CD4-positive, CD25-positive, alpha-beta regulatory T cell (primary cell): ENCODE results near the gene CKMT2. TPM values are rescaled to one million over a fixed set of nuclear protein-coding genes. Genes with fewer than 3 reads are reported as not detected.

Experiments
- ATAC-seq, 2 donors: fragments of 150-1000 bp; cut with Tn5 transposase; one replicate each; pipeline ENCODE4 v1.10.0; 2021; ENCODE audit warnings: low read depth in 2 of 2, moderate number of reproducible peaks in 2 of 2, moderate library complexity in 1 of 2
- DNase-seq, 3 donors: peaks; one replicate each; pipeline versions ENCODE4 v3.0.0 to v3.0.0-alpha.2; 2012 to 2022; ENCODE audit warnings: mixed read lengths in 1 of 3
- H3K27ac ChIP-seq: one replicate; pipeline ENCODE4 v1.7.0; 2013; ENCODE audit warnings: mild to moderate bottlenecking, low read length; ENCODE audit not compliant: insufficient read depth, poor library complexity, severe bottlenecking
- H3K27me3 ChIP-seq: one replicate; pipeline ENCODE4 v1.7.0; 2013; ENCODE audit warnings: low read length; ENCODE audit not compliant: control insufficient read depth, insufficient read depth
- H3K36me3 ChIP-seq: one replicate; pipeline ENCODE4 v1.7.0; 2013; ENCODE audit warnings: mild to moderate bottlenecking, low read length, moderate library complexity; ENCODE audit not compliant: control insufficient read depth, insufficient read depth
- H3K4me1 ChIP-seq: 2 replicates; pipeline ENCODE4 v1.7.0; 2013; ENCODE audit warnings: mild to moderate bottlenecking, low read length; ENCODE audit not compliant: insufficient read depth, control insufficient read depth, poor library complexity, severe bottlenecking
- H3K4me3 ChIP-seq: one replicate; pipeline ENCODE4 v1.7.0; 2013; ENCODE audit warnings: low read depth, mild to moderate bottlenecking, low read length, moderate library complexity
- H3K9me3 ChIP-seq, 2 experiments: 1 replicate in 1 of 2; 2 replicates in 1 of 2; pipeline ENCODE4 v1.7.0; 2013; ENCODE audit warnings: low read length in 2 of 2, mild to moderate bottlenecking in 1 of 2, moderate library complexity in 1 of 2; ENCODE audit not compliant: control insufficient read depth in 2 of 2
- H3K27ac Mint-ChIP-seq, 3 donors: one replicate each; pipeline ENCODE4 v1.8.0; 2020 to 2022; ENCODE audit warnings: mild to moderate bottlenecking in 3 of 3, mixed read lengths in 3 of 3, moderate library complexity in 2 of 3
- H3K27me3 Mint-ChIP-seq: one replicate; pipeline ENCODE4 v1.8.0; 2022; ENCODE audit warnings: mild to moderate bottlenecking, mixed read lengths
- H3K36me3 Mint-ChIP-seq: one replicate; pipeline ENCODE4 v1.8.0; 2020; ENCODE audit warnings: mixed read lengths
- H3K4me1 Mint-ChIP-seq, 4 donors: one replicate each; pipeline ENCODE4 v1.8.0; 2020 to 2022; ENCODE audit warnings: mixed read lengths in 4 of 4, mild to moderate bottlenecking in 1 of 4
- H3K4me3 Mint-ChIP-seq, 4 donors: one replicate each; pipeline ENCODE4 v1.8.0; 2020 to 2022; ENCODE audit warnings: mild to moderate bottlenecking in 4 of 4, mixed read lengths in 4 of 4, moderate library complexity in 3 of 4
- H3K9me3 Mint-ChIP-seq, 7 donors: one replicate each; pipeline ENCODE4 v1.8.0; 2020 to 2022; ENCODE audit warnings: mixed read lengths in 7 of 7, mild to moderate bottlenecking in 3 of 7, moderate library complexity in 2 of 7
- polyA plus RNA-seq, 4 donors: library from polyadenylated mRNA; unstranded; fragments of 300-500 nt; fragmentation: Illumina TruSeq; gene quantifications; one replicate each; pipeline ENCODE4 v1.2.3, GENCODE V29; 2021
- total RNA-seq: library from RNA; stranded (reverse); gene quantifications from one replicate; pipeline ENCODE4 v1.2.3, GENCODE V29; 2022

Gene CKMT2
- total and polyA plus RNA-seq, 5 donors from 2014 or later, result 0.25 TPM; not detected in 4

- H3K27ac ChIP-seq, result no peak overlapping the region
- no peak overlapping the region for H3K4me3 ChIP-seq
- H3K4me1 ChIP-seq, result no peaks in the 10 kb centered on the region
- no peak overlapping the region for H3K27ac Mint-ChIP-seq
- no peaks in the 10 kb centered on the region for H3K27me3 Mint-ChIP-seq
- H3K27me3 ChIP-seq, result no peaks in the 10 kb centered on the region
- ATAC-seq (no peak), DNase-seq (no peak)
- peaks cover 16% of the 10 kb centered on the region for H3K36me3 Mint-ChIP-seq
- no peaks in the 10 kb centered on the region for H3K36me3 ChIP-seq
- H3K4me1 Mint-ChIP-seq, result no peaks in the 10 kb centered on the region
- H3K4me3 Mint-ChIP-seq, result no peak overlapping the region
- H3K9me3 ChIP-seq, result no peaks in the 10 kb centered on the region
- H3K9me3 Mint-ChIP-seq, result no peaks in the 10 kb centered on the region
Observed at GRCh38 chr5:81244451-81244850, 11.3 kb downstream of the CKMT2 start.

- Mint-ChIP-seq H3K4me3 (no peak overlapping the region), H3K4me1 (peaks cover 0 to 6% (median 0%) of the 10 kb centered on the region in 4 donors), H3K36me3 (peaks cover 16% of the 10 kb centered on the region), H3K27ac (peak overlapping the region in 2 of 3 donors; percentile 41 to 45), H3K9me3 (no peaks in the 10 kb centered on the region), H3K27me3 (no peaks in the 10 kb centered on the region)
- no peaks in the 10 kb centered on the region for H3K36me3 ChIP-seq
- H3K4me1 ChIP-seq, result no peaks in the 10 kb centered on the region
- H3K9me3 ChIP-seq, result no peaks in the 10 kb centered on the region
- no peak overlapping the region for H3K27ac ChIP-seq
- DNase-seq (no peak), ATAC-seq (no peak)
- H3K27me3 ChIP-seq, result no peaks in the 10 kb centered on the region
- H3K4me3 ChIP-seq, result no peak overlapping the region
Observed at GRCh38 chr5:81245871-81246235, 12.7 kb downstream of the CKMT2 start.

- no peaks in the 10 kb centered on the region for H3K9me3 ChIP-seq
- H3K36me3 Mint-ChIP-seq, result peaks cover 16% of the 10 kb centered on the region
- no peaks in the 10 kb centered on the region for H3K9me3 Mint-ChIP-seq
- no peaks in the 10 kb centered on the region for H3K27me3 ChIP-seq
- no peaks in the 10 kb centered on the region for H3K4me1 ChIP-seq
- H3K36me3 ChIP-seq, result no peaks in the 10 kb centered on the region
- H3K4me3 ChIP-seq, result no peak overlapping the region
- ATAC-seq (no peak), DNase-seq (no peak)
- peak overlapping the region in 1 of 3 donors; percentile 41 for H3K27ac Mint-ChIP-seq
- H3K27me3 Mint-ChIP-seq, result no peaks in the 10 kb centered on the region
- no peak overlapping the region for H3K4me3 Mint-ChIP-seq
- H3K4me1 Mint-ChIP-seq, result peaks cover 0 to 6% (median 0%) of the 10 kb centered on the region in 4 donors
- H3K27ac ChIP-seq, result no peak overlapping the region
Observed at GRCh38 chr5:81246697-81247096, 13.6 kb downstream of the CKMT2 start.

GRCh38 chr5:81247441-81247972 is 14.4 kb downstream of the CKMT2 start:
- Mint-ChIP-seq H3K36me3 (peaks cover 16% of the 10 kb centered on the region), H3K9me3 (no peaks in the 10 kb centered on the region), H3K27me3 (no peaks in the 10 kb centered on the region), H3K4me1 (peaks cover 0 to 6% (median 0%) of the 10 kb centered on the region in 4 donors), H3K27ac (no peak overlapping the region), H3K4me3 (no peak overlapping the region)
- Histone ChIP-seq H3K4me3 (no peak overlapping the region), H3K27me3 (no peaks in the 10 kb centered on the region), H3K4me1 (no peaks in the 10 kb centered on the region), H3K36me3 (no peaks in the 10 kb centered on the region), H3K9me3 (no peaks in the 10 kb centered on the region), H3K27ac (no peak overlapping the region)
- DNase-seq (no peak), ATAC-seq (no peak)

- H3K9me3 ChIP-seq, result no peaks in the 10 kb centered on the region
- ATAC-seq, result no peak
- Mint-ChIP-seq H3K4me3 (no peak overlapping the region), H3K36me3 (peaks cover 10% of the 10 kb centered on the region), H3K4me1 (peaks cover 0 to 6% (median 0%) of the 10 kb centered on the region in 4 donors), H3K9me3 (no peaks in the 10 kb centered on the region), H3K27me3 (no peaks in the 10 kb centered on the region), H3K27ac (no peak overlapping the region)
- H3K27me3 ChIP-seq, result no peaks in the 10 kb centered on the region
- no peaks in the 10 kb centered on the region for H3K4me1 ChIP-seq
- no peak overlapping the region for H3K4me3 ChIP-seq
- H3K27ac ChIP-seq, result no peak overlapping the region
- H3K36me3 ChIP-seq, result no peaks in the 10 kb centered on the region
- no peak for DNase-seq
Observed at GRCh38 chr5:81249240-81249639, 16.1 kb downstream of the CKMT2 start.

GRCh38 chr5:81250004-81250403 is 16.9 kb downstream of the CKMT2 start:
- no peak overlapping the region for H3K4me3 ChIP-seq
- Mint-ChIP-seq H3K27me3 (no peaks in the 10 kb centered on the region), H3K36me3 (peaks cover 10% of the 10 kb centered on the region), H3K4me1 (peaks cover 0 to 6% (median 0%) of the 10 kb centered on the region in 4 donors), H3K4me3 (no peak overlapping the region), H3K27ac (peak overlapping the region in 1 of 3 donors; percentile 87), H3K9me3 (no peaks in the 10 kb centered on the region)
- H3K27ac ChIP-seq, result no peak overlapping the region
- H3K9me3 ChIP-seq, result no peaks in the 10 kb centered on the region
- H3K36me3 ChIP-seq, result no peaks in the 10 kb centered on the region
- no peak for ATAC-seq
- no peak for DNase-seq
- H3K4me1 ChIP-seq, result no peaks in the 10 kb centered on the region
- H3K27me3 ChIP-seq, result no peaks in the 10 kb centered on the region

- DNase-seq, result no peak
- Mint-ChIP-seq H3K9me3 (no peaks in the 10 kb centered on the region), H3K36me3 (no peaks in the 10 kb centered on the region), H3K4me1 (peaks cover 0 to 6% (median 0%) of the 10 kb centered on the region in 4 donors), H3K27ac (no peak overlapping the region), H3K4me3 (no peak overlapping the region), H3K27me3 (no peaks in the 10 kb centered on the region)
- Histone ChIP-seq H3K4me1 (no peaks in the 10 kb centered on the region), H3K9me3 (no peaks in the 10 kb centered on the region), H3K4me3 (no peak overlapping the region), H3K27me3 (no peaks in the 10 kb centered on the region), H3K27ac (no peak overlapping the region), H3K36me3 (no peaks in the 10 kb centered on the region)
- no peak for ATAC-seq
Observed at GRCh38 chr5:81251922-81252321, 18.8 kb downstream of the CKMT2 start.

GRCh38 chr5:81252904-81253303 is 19.8 kb downstream of the CKMT2 start:
- DNase-seq (no peak), ATAC-seq (no peak)
- no peak overlapping the region for H3K27ac ChIP-seq
- Mint-ChIP-seq H3K4me1 (peaks cover 0 to 6% (median 1%) of the 10 kb centered on the region in 4 donors), H3K9me3 (peaks cover 0 to 2% (median 0%) of the 10 kb centered on the region in 7 donors), H3K27ac (no peak overlapping the region), H3K36me3 (no peaks in the 10 kb centered on the region), H3K4me3 (no peak overlapping the region), H3K27me3 (no peaks in the 10 kb centered on the region)
- no peaks in the 10 kb centered on the region for H3K36me3 ChIP-seq
- H3K4me3 ChIP-seq, result no peak overlapping the region
- H3K9me3 ChIP-seq, result no peaks in the 10 kb centered on the region
- no peaks in the 10 kb centered on the region for H3K4me1 ChIP-seq
- H3K27me3 ChIP-seq, result no peaks in the 10 kb centered on the region
